Right hindlimb (tissue), 1 donor: Measurements from ENCODE around the gene HK1.
"Not testable (repeated sequence)": the region's sequence is repeated elsewhere in the genome, so short reads cannot be mapped to it uniquely, and the experiment has no call there.

ENCODE experiments used
- DNase-seq: peaks from one replicate; pipeline ENCODE4 v3.0.0-alpha.2; 2018

HK1 gene

DNA sequence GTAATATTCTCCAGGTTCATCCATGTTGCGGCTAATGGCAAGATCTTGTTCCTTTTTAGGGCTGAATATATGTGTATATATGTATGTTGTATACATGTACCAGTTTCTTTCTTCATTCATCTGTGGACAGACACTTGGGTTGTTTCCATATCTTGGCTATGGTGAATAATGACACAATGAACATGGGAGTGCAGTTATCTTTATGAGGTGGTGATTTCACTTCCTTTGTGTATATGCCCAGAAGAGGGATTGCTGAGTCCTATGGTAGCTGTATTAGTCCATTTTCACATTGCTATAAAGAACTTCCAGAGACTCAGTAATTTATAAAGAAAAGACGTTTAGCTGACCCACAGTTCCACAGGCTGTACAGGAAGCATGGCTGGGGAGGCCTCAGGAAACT is 155.9 kb downstream of the HK1 start:
- no peak for DNase-seq

DNA sequence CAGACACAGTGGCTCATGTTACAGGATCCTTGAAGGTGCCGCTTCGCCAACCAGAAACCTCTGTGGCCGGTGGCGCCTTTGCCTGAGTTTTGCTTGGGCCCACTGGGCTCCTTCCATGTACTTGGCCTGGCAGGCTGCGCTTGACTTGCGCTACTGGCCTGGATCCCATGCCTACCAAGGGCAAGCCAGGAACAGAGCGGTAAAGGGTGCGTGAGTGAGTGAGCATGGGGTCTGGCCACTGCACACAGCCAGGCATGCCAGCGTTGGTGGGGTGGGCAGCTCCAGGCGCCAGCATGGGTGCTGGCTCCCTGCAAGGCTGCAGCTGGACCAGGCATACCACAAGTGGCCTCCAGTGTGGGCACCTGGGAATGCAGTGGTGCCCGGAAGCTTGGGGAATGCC is 156.6 kb downstream of the HK1 start:
- no peak for DNase-seq

DNA sequence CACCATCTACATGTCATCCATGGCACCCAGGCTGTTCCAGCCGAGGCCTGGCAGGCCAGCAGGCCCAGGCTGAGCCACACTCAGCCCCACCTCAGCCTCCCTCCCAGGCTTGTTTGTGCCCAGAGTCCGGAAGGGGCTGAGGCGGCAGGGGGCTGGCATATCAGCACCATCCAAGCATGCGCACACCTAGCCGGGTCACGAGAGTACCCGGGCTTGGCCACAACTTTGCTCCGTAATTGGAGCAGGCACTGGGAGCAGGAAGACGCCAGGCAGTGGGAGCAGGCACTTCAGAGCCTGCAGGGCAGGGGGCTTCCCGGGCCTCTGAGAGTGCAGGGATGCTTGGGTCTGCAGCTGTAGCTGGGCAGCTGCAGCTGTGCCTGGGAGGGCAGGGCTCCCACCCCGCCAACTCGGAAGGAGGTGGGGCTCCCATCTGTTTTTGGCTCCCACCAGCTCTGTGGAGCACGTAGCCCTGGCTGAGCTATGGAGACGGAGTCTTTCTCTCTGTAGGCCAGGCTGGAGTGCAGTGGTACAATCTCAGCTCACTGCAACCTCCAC is 157.7 kb downstream of the HK1 start:
- DNase-seq: peak; percentile 76

DNA sequence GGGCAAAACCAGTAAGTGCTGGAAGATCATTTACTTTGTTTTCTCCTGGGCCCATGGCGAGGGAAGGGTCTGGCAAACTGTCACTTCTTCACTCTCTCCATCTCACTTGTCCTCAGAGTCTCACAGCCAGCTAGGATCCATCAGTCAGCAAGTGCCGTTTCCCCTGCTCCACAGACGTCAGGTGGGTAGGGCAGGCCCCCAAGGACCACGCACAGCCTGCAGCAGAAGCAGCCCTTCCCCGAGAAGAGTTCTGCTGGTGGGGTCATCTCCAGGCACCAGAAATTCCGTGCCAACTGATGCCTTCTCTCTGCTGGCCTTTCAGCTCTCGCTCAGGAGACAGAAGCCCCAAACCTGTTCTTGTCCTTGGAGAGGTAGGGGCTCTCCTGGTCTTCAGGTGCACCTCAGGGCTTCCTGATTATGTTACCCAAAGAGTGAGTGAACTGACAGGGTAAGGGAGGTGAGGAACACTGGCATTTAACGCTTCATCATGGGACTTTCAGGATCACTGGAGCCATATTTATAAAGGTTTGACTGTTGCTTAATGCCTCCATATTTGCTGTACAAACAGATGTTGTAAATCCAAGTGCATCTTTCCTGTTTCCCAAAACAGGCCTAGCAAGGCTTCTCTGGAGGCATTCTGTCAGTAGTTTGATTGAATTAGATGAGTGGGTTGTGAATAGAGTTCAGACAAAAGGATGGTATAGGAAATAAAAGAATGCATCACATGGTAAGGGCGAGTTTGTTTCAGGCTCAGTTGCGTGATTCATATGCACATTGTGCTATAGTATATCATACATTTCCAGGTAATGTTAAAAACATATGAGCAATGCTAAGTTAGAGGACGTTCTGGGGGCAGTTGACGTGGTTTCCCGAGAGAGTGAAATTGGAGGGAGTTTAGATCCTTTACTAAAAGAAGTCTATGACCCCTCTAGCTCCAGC is 159.3 kb downstream of the HK1 start:
- no peak for DNase-seq

DNA sequence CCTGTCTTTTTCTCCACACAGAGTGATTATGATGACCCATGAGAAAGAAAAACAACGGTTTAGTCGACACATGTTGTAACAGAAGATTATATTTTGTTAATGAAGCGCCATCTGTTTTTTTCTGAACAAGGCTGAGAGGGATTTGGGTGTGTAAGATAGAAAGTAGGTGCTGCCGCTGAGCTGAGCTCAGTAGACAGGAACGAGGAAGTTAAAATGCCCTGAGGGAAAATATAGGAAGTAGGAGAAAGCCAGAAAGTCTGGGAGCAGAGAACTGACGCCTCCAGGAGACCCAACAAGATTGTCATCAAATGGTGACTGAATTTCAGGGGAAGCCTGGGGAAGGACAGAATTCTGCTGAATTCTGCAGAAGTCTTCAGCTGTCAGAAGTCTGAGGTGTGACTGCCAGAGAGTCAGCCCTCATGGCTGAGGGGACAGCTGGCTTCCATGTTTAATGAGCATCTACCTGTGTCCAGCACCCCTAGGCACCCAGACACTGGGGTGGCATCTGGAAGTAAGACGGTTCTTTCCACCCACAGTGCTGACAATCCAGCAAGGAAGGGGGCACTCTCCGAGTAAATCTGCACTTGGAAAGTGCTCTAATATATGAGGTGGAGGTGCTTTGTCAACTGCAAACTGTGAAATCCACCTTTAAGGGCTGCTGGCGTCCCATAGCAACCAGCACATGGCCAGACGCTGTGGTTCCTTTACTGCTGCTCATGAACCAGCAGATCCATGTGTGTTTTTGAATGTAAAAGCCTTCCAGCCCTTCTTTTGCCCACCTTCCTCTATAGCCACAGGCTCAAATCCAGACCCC is 160.4 kb downstream of the HK1 start:
- DNase-seq: no peak

DNA sequence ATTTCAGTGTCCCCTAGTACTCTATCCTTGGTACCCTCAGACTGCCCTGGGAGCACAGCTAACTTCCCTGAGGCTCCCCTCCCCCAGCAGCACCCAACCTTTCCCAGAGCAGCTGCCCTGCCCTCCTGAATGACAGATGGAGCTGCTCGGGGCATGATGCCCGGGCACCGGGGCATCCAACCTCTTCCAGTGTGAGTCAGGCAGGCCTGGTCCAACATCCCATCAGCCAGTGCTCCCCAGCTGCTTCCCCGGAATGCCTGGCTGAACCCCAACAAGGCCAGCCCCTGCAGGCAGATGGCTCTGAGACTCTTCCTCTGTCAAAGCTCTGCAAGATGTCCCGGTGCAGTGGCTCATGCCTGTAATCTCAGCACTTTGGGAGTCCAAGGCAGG is 161.0 kb downstream of the HK1 start:
- DNase-seq: peak; percentile 84

DNA sequence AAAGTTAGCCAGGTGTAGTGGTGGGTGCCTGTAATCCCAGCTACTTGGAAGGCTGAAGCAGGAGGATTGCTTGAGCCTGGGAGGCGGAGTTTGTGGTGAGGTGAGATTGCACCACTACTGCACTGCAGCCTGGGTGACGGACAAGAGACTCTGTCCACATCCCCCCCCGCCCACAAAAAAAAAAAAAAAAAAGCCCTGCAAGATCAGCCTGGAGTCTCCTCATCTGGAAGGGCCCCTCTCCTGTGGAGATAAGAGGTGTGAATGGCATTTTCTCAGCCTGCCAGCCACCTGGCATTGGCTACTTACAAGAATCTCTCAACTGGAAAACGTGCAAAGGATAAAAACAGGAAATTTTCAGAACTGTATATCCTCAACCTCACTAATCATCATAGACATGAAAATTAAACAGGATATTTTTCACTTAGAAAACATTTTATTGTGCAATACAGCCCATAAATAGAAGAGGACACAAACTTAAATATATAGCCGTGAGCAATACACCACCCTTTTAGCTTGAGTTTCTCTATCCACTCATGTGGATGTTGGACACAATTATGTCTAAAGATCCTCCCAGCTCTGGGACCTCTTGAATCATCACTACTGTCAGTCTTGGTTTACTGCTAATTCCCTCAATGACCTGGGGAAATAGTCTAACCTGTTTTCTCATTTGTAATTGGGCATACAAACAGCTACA is 161.7 kb downstream of the HK1 start:
- DNase-seq: no peak

DNA sequence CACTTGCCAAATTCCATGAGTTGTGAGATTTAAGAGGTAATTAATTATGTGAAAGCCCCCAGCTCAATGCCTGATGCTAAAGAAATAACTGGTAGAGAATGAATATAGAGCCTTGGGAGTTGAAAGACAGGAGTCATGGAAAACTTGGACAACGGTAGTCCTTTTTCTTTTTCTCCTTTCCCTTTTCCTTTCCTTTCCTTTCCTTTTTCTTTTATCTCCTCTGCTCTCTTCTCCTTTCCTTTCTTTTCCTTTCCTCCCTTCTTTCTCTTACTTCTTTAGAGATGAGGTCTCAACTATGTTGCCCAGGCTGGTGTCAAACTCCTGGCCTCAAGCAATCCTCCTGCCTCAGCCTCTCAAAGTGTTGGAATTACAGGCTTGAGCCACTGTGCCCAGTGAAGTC is 165.1 kb downstream of the HK1 start:
- DNase-seq: no peak

DNA sequence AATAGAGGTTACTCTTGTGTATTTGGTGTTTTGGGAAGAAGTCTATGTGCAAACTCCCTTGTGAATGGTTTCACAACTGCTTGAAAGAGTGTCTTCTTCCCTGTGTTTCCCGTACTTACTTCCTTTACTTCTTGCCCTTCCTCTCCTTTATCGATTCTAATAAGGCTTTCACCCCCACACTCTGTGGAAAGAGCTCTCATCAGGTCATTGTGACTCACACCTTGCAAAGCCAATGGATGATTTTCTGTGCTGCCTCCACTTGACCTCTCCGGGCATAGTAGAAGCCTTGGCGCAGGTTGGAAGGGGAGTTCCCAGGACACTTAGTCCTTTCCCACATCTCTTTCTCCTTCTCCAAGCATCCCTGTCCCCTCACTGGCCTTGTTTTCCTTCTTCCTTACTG is 166.7 kb downstream of the HK1 start:
- no peak for DNase-seq

DNA sequence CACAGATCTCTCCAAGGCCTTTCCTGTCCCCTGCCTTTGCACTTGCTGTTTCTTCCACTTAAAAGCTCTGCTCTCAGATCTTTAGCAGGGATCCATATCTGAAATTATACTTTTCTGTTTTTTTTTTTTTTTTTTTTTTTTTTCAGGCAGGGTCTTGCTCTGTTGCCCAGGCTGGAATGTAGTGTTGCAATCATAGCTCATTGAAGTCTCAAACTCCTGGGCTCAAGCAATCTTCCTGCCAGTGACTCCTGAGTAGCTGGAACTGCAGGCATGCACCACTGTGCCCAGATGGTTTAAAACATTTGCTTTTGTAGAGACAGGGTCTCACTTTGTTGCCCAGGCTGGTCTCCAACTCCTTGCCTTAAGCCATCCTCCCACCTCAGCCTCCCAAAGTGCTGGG is 167.9 kb downstream of the HK1 start:
- DNase-seq: no peak

DNA sequence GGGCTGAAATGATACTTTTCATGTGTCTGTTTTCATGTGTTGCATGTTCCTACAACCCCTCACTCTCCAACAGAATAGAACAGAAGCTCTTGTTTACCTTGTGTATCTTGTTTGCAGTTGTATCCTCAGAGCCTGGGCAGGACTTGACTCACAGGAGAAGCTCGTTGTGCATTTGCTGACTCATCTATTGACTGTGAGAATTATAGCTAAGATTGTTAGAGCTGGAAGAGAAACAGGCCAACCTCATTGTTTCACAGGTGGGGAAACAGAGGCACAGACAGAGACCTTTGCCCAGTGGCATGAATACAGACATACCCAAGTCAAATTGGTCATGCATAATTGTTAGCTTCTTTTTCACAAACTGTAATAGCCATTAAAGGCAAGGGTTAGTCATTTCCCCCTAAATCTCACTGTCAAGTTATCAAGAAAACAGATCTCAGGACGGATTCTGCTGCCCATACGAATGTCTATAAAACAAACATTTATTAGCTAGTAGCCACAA is 168.4 kb downstream of the HK1 start:
- no peak for DNase-seq

DNA sequence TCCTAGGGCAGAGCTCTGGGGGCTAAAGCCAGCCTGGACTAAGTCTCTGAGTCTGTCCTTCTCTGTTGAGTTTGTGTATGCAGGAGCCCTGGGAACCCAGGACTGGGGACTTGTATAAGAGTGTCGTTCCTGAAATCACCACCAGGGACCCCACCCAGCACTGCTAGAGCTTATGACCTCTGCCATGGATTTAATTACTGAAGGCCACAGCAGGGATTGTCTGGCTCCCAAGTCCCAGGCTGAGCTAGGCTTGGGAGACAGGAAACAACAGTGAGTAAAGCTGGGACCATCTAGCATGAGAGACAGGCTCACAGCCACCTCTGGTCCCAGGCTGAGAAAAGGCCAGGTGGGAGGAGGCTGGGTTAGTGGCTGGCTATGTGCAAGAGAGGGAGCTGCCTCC is 171.5 kb downstream of the HK1 start:
- no peak for DNase-seq

DNA sequence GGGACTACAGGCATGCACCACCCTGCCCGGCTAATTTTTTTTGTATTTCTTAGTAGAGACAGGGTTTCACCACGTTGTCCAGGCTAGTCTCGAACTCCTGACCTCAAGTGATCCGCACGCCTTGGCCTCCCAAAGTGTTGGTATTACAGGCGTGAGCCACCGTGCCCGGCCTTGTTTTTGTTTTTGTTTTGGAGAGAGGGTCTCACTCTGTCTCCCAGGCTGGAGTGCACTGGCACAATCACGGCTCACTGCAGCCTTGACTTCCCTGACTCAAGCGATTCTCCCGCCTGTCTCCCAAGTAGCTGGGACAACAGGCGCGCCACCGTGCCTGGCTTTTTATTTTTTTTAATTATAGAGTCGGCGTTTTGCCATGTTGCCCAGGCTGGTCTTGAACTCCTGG is 172.1 kb downstream of the HK1 start:
- DNase-seq: not testable (repeated sequence)

DNA sequence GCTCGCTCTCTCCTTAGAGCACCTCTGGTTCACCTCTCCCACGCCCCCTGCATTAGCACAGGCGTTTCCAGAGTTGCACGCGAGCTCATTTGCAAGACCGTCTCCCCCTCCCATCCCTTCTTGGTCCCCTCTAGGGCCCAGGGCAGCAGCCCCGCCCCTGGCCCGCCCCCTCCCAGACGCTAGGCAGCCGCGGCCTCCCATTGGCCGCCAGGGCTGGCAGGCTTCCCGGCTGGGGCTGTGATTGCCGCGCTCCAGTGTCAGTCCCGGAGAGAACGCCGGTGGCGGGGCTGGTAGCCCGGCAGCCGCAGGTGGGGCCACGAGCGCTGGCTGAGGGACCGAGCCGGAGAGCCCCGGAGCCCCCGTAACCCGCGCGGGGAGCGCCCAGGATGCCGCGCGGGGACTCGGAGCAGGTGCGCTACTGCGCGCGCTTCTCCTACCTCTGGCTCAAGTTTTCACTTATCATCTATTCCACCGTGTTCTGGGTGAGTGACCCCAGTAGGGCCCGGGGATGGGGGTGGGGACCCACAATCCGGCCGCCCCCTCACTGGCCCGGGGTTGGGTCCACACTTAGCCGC is 173.0 kb downstream of the HK1 start, which contains the start of gene TSPAN15:
TSPAN15 (plus strand) TSS at position 257 of the 575 bp plus-strand sequence; CDS start at position 387, 130 bp downstream.
- DNase-seq: peak; percentile 93
